ENCODE measurements around the gene SLC25A22.

DNA sequence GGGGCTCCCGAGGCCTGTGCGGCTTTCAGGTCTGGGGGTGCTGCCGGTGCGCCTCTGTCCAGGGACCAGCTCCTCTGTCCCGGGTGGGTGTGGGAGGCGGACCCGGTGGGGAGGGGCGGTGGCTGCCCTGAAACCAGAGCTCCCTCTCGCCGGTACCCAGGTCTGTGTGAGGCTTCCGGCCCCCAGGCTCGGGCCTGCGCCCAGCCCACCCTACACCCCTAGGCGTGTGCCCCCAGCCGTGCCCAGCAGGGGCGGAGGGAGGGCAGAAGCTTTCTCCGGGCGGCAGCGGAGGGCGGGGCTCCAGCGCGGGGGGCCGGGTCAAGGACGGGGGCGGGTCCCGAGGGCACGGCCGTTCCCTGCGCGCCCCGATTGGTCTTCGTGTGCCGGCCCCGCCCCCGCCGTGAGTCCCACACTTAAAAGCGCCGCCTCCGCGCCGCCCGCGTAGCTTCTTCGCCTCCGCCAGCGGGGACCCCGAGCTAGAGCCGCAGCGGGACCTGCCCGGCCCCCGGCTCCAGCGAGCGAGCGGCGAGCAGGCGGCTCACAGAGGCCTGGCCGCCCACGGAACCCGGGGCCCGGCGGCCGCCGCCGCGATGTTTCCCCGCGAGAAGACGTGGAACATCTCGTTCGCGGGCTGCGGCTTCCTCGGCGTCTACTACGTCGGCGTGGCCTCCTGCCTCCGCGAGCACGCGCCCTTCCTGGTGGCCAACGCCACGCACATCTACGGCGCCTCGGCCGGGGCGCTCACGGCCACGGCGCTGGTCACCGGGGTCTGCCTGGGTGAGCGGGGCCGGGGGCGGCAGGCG is 21.2 kb upstream of the SLC25A22 start:
- TF ChIP-seq, protein P1, sequence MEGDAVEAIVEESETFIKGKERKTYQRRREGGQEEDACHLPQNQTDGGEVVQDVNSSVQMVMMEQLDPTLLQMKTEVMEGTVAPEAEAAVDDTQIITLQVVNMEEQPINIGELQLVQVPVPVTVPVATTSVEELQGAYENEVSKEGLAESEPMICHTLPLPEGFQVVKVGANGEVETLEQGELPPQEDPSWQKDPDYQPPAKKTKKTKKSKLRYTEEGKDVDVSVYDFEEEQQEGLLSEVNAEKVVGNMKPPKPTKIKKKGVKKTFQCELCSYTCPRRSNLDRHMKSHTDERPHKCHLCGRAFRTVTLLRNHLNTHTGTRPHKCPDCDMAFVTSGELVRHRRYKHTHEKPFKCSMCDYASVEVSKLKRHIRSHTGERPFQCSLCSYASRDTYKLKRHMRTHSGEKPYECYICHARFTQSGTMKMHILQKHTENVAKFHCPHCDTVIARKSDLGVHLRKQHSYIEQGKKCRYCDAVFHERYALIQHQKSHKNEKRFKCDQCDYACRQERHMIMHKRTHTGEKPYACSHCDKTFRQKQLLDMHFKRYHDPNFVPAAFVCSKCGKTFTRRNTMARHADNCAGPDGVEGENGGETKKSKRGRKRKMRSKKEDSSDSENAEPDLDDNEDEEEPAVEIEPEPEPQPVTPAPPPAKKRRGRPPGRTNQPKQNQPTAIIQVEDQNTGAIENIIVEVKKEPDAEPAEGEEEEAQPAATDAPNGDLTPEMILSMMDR (IDR thresholded peaks at IDR 0.05; ENCODE audit: insufficient read depth, low read length, poor library complexity, severe bottlenecking), result no peak
- no peak for TF ChIP-seq EZH2phosphoT487 (conservative IDR thresholded peaks at IDR 0.05; ENCODE audit: low read length)
